GM19455 (cell line): ENCODE data around the gene ASPM.
"Not testable (repeated sequence)": the region's sequence is repeated elsewhere in the genome, so short reads cannot be mapped to it uniquely, and the experiment has no call there.

Experiments
- ATAC-seq: cut with Tn5 transposase; IDR thresholded peaks from one replicate; pipeline ENCODE4 v1.9.1; 2021; ENCODE audit not compliant: unreplicated experiment

Gene ASPM

GRCh38 chr1:197144570-197145325 is 1.7 kb downstream of the ASPM start:
- no peak for ATAC-seq

GRCh38 chr1:197143276-197143675 is 3.2 kb downstream of the ASPM start:
- ATAC-seq = no peak

GRCh38 chr1:197141575-197141974 is 4.9 kb downstream of the ASPM start:
- ATAC-seq = no peak

GRCh38 chr1:197140121-197140520 is 6.3 kb downstream of the ASPM start:
- no peak for ATAC-seq

GRCh38 chr1:197139169-197139568 is 7.3 kb downstream of the ASPM start:
- no peak for ATAC-seq

GRCh38 chr1:197137322-197137721 is 9.1 kb downstream of the ASPM start:
- no peak for ATAC-seq

- ATAC-seq = no peak
Observed at GRCh38 chr1:197130677-197131304, 15.7 kb downstream of the ASPM start.

DNA sequence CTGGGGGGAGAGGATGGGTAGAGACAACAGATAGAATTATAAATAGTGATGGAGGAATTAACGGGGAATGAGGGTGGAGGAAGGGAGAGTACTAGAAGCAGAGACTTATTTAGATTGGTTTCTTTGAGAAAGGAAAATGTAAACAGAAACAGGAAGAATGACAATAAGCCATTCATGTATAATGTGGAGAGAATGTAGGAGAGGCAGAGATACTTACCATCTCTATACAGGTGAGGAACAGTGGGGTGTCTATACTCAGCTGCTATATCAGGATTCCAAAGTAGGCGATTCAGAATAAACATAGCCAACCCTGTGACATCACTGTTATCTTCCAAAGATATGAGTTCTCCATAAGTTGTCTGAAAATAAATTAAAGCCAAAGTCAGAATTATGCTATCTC is 16.8 kb downstream of the ASPM start:
- ATAC-seq = no peak

GRCh38 chr1:197127246-197127912 is 19.1 kb downstream of the ASPM start:
- ATAC-seq = no peak

- no peak for ATAC-seq
Observed at GRCh38 chr1:197126691-197127090, 19.8 kb downstream of the ASPM start.

DNA sequence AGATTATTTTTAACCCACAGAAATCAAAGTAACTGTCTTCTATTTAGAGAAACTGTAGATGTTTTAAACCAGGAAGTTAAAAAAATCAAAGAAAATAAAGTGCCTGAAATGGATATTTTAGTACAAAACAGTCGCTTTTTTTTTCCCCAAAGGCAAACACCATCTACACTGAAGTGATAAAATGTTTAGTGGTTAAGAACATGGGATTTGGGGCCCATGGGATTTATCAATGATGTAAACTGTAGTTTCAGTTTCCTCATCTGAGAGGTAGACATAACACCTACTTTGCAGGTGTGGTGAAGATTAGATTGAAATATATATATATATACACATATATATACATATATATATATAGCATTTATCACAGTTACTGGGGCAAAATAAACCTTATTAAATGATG is 22.1 kb downstream of the ASPM start:
- no peak for ATAC-seq

- ATAC-seq = no peak
Observed at GRCh38 chr1:197116156-197116555, 30.3 kb downstream of the ASPM start.

DNA sequence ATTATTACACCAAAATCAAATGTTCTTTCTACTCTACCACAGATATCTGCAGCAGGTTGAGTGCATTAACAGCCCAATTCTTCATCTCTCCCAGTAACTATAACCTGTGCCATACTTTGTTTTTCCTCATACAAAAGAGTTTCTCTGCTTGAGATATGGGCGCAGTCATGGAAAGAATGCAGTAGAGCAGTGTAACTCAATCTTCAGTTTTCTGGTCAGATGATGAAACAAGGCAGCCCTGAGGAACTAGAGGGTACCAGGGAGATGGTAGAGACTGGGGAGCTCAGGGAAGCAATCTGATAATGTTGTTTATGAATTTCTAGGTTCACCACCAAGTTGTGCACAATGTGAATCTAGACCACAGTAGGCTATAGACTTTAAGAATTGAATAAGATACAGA is 39.6 kb downstream of the ASPM start:
- no peak for ATAC-seq

DNA sequence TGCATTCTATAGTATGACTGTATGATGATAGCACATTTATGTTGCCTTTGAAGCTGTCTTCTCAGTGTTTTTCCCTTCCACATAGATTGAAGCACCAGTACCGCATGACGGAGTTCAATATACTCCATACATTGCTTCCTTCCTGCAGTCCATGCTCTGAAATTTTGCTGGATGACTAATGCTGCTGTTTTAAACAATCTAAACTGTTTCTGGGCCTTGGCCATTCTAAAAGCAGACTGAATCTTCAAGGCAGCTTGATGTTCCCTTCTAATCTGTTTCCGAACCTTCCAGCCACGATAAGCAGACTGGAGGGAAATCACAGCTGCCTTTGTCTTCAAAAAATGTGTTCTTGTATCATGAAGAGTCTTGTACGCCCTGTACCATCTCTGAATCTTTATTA is 43.2 kb downstream of the ASPM start:
- ATAC-seq = no peak

DNA sequence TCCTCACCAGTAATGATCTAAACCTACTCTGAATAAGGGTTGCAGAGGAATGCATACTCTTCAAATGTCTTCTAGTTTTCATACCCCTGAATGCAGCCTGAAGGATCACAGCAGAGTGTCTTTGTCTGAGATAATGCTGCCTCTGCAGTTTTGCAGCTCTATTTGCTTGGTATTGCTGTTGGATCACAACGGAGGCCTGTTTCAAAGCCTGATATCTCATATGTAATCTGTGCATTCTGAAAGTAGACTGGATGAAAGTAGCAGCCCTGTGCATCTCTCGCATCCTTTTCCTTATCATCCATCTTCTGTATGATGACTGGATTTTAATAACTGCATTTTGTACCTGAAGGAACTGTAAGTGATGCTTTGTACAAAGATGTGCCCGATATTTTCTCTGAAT is 44.5 kb downstream of the ASPM start:
- no peak for ATAC-seq

- ATAC-seq = no peak
Observed at GRCh38 chr1:197100677-197101076, 45.8 kb downstream of the ASPM start.

DNA sequence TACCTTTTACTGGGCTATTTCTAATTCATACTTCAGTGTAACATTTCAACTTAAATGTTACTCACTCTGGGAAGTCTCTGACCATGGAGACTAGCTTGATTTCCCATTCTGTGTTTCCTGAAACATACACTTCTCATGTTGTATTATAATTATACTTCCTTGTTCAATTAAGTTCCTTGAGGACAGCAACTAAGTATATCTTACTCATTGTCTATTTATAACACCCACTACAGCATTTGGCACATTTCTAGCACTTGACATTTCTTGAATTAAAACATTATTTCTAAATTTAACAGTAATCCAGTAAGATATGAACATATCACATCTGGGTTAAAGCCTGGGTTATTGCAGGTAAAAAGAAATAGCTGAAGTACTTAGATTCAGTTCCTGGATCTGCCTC is 47.0 kb downstream of the ASPM start:
- no peak for ATAC-seq

- ATAC-seq = not testable (repeated sequence)
Observed at GRCh38 chr1:197096971-197097370, 49.5 kb downstream of the ASPM start.

DNA sequence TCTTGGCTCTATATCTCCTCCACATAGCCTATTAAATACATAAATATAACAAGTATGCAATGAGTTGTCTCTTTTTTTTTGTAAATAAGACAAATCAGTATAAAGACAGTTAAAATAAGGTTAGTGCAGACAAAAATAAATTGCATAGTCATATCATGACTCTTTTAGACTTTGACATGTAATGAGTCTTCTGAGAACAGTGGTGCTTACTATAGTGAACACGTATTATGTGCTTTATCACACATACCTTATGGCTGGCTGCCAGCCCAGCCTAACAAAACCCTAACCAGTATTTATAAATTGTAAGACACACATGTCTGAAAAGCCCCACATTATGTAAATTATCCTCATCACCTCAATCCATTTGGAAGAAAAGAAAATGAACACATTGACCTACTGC is 50.3 kb downstream of the ASPM start:
- ATAC-seq = no peak

DNA sequence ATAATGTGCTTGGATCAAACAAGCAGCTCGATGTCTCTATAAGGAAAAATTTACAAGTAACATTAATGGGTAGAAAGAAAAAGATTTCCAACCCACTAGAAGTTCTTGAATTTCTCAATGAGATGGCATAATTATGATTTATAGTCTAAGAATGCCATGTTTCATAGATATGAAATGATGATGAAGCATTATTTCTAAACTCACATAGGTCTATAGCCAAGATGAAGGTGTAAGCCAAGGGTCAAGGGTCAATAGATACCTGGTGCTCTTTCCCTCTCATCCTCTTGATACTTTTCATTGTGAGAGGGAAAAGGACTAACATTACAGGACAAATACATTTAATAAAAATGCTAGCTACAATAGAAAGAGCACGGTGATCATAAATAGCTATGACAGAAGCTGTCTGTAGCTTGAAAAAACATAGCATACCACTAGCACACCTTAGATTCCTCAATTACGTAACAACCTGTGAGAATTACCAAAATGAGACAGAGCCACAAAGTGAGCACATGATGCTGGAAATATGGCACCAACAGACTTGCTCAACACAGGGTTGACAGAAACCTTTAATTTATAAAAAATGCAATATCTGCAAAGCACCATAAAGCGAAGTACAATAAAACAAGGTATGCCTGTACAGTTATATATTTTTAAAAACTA is 53.1 kb downstream of the ASPM start:
- no peak for ATAC-seq

DNA sequence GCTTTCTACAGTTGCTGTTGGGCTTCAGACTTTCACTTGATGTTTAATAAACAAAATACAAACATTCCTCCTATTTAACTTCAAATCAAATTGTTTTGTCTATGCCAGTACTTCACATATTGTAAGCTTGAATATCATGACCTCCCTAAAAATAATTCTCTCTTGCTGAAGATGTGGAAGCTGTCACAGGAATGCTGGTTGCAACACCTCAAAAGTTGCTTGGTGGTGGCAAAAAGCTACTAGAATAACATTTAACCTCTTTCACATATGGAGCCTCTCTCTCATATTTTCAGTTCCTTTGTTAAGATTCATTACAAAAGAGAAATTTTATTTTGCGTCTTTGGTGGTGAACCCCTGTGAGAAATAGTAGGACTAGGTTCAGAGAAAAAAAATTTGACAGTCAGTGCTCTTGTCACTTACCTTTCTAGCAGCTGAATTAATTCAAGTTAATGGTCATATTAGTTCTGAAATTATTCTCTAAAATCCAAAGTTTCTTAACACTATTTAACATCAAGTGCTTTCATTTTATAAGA is 53.9 kb downstream of the ASPM start:
- ATAC-seq = no peak

DNA sequence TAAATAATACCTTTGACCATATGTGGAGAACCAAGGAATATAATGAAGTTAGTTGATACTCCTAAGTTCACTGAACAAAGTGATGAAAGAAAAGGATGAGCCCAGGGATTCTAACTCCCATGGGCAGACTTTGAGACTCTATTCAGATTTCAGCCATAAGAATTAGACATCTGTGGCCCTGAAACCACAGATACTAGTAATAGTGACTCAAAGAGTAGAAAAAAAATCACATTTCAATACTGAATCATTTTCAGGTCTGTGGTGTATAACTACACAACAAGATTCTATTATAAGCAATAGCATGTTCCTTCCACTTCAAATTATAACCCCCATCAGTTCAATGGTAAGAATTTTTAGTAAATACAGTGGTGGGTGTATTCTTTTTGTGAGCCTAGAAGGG is 63.0 kb downstream of the ASPM start:
- ATAC-seq = no peak
